ENCODE measurements around the gene TMEM178B.

DNA sequence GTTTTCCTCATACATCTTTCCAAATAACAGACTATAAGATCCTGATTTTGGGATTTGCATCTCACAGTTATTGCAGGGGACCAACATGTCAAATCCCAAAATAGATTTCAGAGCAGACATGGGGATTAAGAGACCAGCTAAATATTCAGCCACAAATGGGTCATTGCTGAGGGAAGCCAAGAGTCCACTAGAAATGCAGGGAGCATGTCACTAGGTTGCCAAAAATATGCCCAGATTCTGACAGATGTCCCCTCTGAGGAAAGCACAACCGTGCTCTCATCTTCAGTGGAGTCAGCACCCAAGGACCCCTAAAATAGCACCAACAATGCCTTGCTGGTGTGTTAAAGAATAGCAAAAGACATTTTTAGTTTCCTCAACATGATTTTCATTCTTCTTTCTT, 421.2 kb downstream of the TMEM178B start:
- TF ChIP-seq, protein P1, sequence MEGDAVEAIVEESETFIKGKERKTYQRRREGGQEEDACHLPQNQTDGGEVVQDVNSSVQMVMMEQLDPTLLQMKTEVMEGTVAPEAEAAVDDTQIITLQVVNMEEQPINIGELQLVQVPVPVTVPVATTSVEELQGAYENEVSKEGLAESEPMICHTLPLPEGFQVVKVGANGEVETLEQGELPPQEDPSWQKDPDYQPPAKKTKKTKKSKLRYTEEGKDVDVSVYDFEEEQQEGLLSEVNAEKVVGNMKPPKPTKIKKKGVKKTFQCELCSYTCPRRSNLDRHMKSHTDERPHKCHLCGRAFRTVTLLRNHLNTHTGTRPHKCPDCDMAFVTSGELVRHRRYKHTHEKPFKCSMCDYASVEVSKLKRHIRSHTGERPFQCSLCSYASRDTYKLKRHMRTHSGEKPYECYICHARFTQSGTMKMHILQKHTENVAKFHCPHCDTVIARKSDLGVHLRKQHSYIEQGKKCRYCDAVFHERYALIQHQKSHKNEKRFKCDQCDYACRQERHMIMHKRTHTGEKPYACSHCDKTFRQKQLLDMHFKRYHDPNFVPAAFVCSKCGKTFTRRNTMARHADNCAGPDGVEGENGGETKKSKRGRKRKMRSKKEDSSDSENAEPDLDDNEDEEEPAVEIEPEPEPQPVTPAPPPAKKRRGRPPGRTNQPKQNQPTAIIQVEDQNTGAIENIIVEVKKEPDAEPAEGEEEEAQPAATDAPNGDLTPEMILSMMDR (IDR thresholded peaks at IDR 0.05): no peak
- TF ChIP-seq EZH2 (IDR thresholded peaks at IDR 0.05; ENCODE audit: borderline replicate concordance, insufficient read depth, low read depth, low read length, poor library complexity, severe bottlenecking): no peak

All from B cell (primary cell).